Mesendoderm (in vitro differentiated cells): ENCODE data around the gene AK5.

Experiments
- DNase-seq: peaks from one replicate; pipeline ENCODE4 v3.0.0; 2013
- H2AK5ac ChIP-seq: 2 replicates; pipeline ENCODE4 v1.6.1; 2013; ENCODE audit warnings: low read length, inconsistent platforms
- H2BK120ac ChIP-seq: 2 replicates; pipeline ENCODE4 v1.6.1; 2013; ENCODE audit warnings: low read depth, mild to moderate bottlenecking, low read length, moderate library complexity, mixed read lengths
- H2BK15ac ChIP-seq: replicated peaks from 2 replicates; pipeline ENCODE4 v1.6.1; 2013; ENCODE audit warnings: low read depth, mild to moderate bottlenecking, moderate library complexity
- H2BK5ac ChIP-seq: 2 replicates; pipeline ENCODE4 v1.6.1; 2013; ENCODE audit warnings: low read length, inconsistent platforms
- H3K18ac ChIP-seq: 2 replicates; pipeline ENCODE4 v1.6.1; 2013; ENCODE audit warnings: mild to moderate bottlenecking, low read length, mixed read lengths
- H3K23ac ChIP-seq: one replicate; pipeline ENCODE4 v1.6.1; 2013; ENCODE audit warnings: low read length
- H3K27ac ChIP-seq: 2 replicates; pipeline ENCODE4 v1.5.1; 2013; ENCODE audit warnings: low read depth, mild to moderate bottlenecking, inconsistent platforms, low read length, moderate library complexity
- H3K27me3 ChIP-seq: 2 replicates; pipeline ENCODE4 v1.6.1; 2013; ENCODE audit warnings: low read length, control low read depth, mild to moderate bottlenecking, inconsistent platforms; ENCODE audit not compliant: insufficient read depth, poor library complexity
- H3K36me3 ChIP-seq: 2 replicates; pipeline ENCODE4 v1.6.1; 2013; ENCODE audit warnings: low read length, inconsistent platforms; ENCODE audit not compliant: control insufficient read depth, insufficient read depth
- H3K4ac ChIP-seq: one replicate; pipeline ENCODE4 v1.6.1; 2013; ENCODE audit warnings: low read depth, mild to moderate bottlenecking, low read length, moderate library complexity
- H3K4me1 ChIP-seq: 2 replicates; pipeline ENCODE4 v1.6.1; 2013; ENCODE audit warnings: low read depth, low read length, inconsistent platforms; ENCODE audit not compliant: control insufficient read depth
- H3K4me2 ChIP-seq: 2 replicates; pipeline ENCODE4 v1.6.1; 2013; ENCODE audit warnings: low read length
- H3K4me3 ChIP-seq: 2 replicates; pipeline ENCODE4 v1.5.1; 2013; ENCODE audit warnings: mild to moderate bottlenecking, low read length
- H3K56ac ChIP-seq: one replicate; pipeline ENCODE4 v1.6.1; 2013; ENCODE audit warnings: low read length
- H3K79me1 ChIP-seq: 2 replicates; pipeline ENCODE4 v1.6.1; 2013; ENCODE audit warnings: low read length, inconsistent platforms
- H3K79me2 ChIP-seq: 2 replicates; pipeline ENCODE4 v1.6.1; 2013; ENCODE audit warnings: mild to moderate bottlenecking, low read length; ENCODE audit not compliant: control insufficient read depth, insufficient read depth
- H3K9ac ChIP-seq: 2 replicates; pipeline ENCODE4 v1.6.1; 2013; ENCODE audit warnings: low read length, inconsistent platforms
- H4K5ac ChIP-seq: one replicate; pipeline ENCODE4 v1.6.1; 2013; ENCODE audit warnings: low read length
- H4K8ac ChIP-seq: one replicate; pipeline ENCODE4 v1.6.1; 2013; ENCODE audit warnings: low read depth, mild to moderate bottlenecking, control low read depth, low read length, moderate library complexity
- WGBS: extraction: QIAGEN DNeasy Blood & Tissue Kit; methylation state at CpG from one replicate; pipeline ENCODE4 v1.1.7; 2013; ENCODE audit warnings: low lambda C conversion rate, missing lambda C conversion rate; ENCODE audit not compliant: insufficient coverage; ENCODE audit errors: extremely low coverage; 5-methylcytosine and 5-hydroxymethylcytosine counted together

Gene AK5

DNA sequence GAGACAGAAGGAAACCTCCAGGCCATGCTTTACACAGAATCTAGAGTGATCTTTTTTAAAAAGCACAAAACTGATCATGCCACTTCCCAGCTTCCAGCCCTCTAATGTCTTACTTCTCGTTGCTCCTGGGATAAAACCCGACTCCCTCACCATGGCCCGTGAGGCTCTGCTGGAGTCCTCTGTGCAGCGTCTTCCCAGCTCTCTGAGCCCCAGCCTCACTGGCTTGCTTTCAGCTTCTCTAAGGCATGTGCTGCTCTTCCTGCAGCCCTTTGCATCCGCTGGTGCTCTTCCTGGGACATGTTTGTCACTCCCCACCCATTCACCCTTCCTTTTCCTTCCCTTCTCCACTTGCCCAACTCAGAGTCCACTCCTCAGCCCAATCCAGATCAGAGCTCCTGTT lies 184.1 kb downstream of the AK5 start:
- no peaks in the 10 kb centered on the region for H3K4me1 ChIP-seq
- no peak overlapping the region for H2AK5ac ChIP-seq
- no peak overlapping the region for H3K9ac ChIP-seq

GRCh38 chr1:77467021-77467595 lies 185.3 kb downstream of the AK5 start:
- no peak overlapping the region for H3K4me3 ChIP-seq
- no peaks in the 10 kb centered on the region for H3K4me1 ChIP-seq
- no peak overlapping the region for H3K23ac ChIP-seq
- H3K4ac ChIP-seq, result no peak overlapping the region
- H3K79me2 ChIP-seq, result no peaks in the 10 kb centered on the region
- no peak overlapping the region for H2BK120ac ChIP-seq
- no peak overlapping the region for H3K4me2 ChIP-seq
- H4K5ac ChIP-seq, result no peak overlapping the region
- no peak for DNase-seq
- no peak overlapping the region for H2BK5ac ChIP-seq
- no peak overlapping the region for H3K56ac ChIP-seq
- H3K27me3 ChIP-seq, result no peaks in the 10 kb centered on the region
- no peak overlapping the region for H3K9ac ChIP-seq
- H2BK15ac ChIP-seq, result no peak overlapping the region
- H3K27ac ChIP-seq, result no peak overlapping the region
- no peak overlapping the region for H2AK5ac ChIP-seq
- no peak overlapping the region for H4K8ac ChIP-seq
- H3K36me3 ChIP-seq, result no peaks in the 10 kb centered on the region
- no peak overlapping the region for H3K18ac ChIP-seq
- no CpG with 5 or more reads among the region's 2 CpGs for WGBS
- H3K79me1 ChIP-seq, result no peaks in the 10 kb centered on the region

More for the DNA sequence above, 184.1 kb downstream of the AK5 start:
- no peaks in the 10 kb centered on the region for H3K79me1 ChIP-seq
- no peak overlapping the region for H4K8ac ChIP-seq
- no peak overlapping the region for H3K18ac ChIP-seq
- H4K5ac ChIP-seq, result no peak overlapping the region
- H2BK15ac ChIP-seq, result no peak overlapping the region
- no peak overlapping the region for H3K4ac ChIP-seq
- no peak overlapping the region for H3K56ac ChIP-seq
- H3K27me3 ChIP-seq, result no peaks in the 10 kb centered on the region
- no CpG with 5 or more reads among the region's 5 CpGs for WGBS
- no peak overlapping the region for H3K27ac ChIP-seq
- no peak overlapping the region for H2BK120ac ChIP-seq
- no peak overlapping the region for H3K23ac ChIP-seq
- H3K79me2 ChIP-seq, result no peaks in the 10 kb centered on the region
- H3K4me3 ChIP-seq, result no peak overlapping the region
- DNase-seq, result no peak
- H3K36me3 ChIP-seq, result no peaks in the 10 kb centered on the region
- H3K4me2 ChIP-seq, result no peak overlapping the region
- no peak overlapping the region for H2BK5ac ChIP-seq

DNA sequence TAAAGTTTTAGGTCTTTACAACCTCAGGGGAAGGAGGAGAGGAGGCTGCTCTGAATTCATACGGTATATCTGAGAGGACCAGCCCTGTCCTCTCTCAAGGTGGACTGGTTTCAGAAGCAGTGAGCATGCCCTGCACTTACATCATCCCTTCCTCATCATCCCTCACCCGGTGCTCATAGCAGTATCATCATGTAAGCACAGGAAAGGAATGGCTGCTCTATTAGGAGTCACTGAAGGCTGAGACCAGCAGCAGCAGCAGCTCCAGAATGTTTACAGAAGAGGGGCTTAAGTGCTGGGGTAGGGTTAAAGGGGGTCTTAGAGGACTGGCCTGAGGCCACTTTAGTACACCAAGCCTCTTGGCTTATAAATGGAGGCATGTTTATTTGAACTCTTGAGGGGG lies 185.9 kb downstream of the AK5 start:
- Histone ChIP-seq H2BK15ac (no peak overlapping the region), H3K79me2 (no peaks in the 10 kb centered on the region), H2BK120ac (no peak overlapping the region), H3K18ac (no peak overlapping the region), H3K4me2 (no peak overlapping the region), H3K79me1 (no peaks in the 10 kb centered on the region), H3K4ac (no peak overlapping the region), H3K27ac (no peak overlapping the region), H3K23ac (no peak overlapping the region), H3K27me3 (no peaks in the 10 kb centered on the region), H3K9ac (no peak overlapping the region), H3K4me1 (no peaks in the 10 kb centered on the region), H3K36me3 (no peaks in the 10 kb centered on the region), H3K4me3 (no peak overlapping the region), H4K5ac (no peak overlapping the region), H3K56ac (no peak overlapping the region), H2AK5ac (no peak overlapping the region), H4K8ac (no peak overlapping the region), H2BK5ac (no peak overlapping the region)
- no CpG with 5 or more reads among the region's 2 CpGs for WGBS
- DNase-seq, result no peak

GRCh38 chr1:77468257-77468948 lies 186.6 kb downstream of the AK5 start:
- Histone ChIP-seq H3K36me3 (no peaks in the 10 kb centered on the region), H2AK5ac (no peak overlapping the region), H2BK5ac (no peak overlapping the region), H3K18ac (no peak overlapping the region), H4K5ac (no peak overlapping the region), H3K4me3 (no peak overlapping the region), H3K79me2 (no peaks in the 10 kb centered on the region), H3K23ac (no peak overlapping the region), H3K56ac (no peak overlapping the region), H3K4me1 (no peaks in the 10 kb centered on the region), H2BK15ac (no peak overlapping the region), H2BK120ac (no peak overlapping the region), H3K4me2 (no peak overlapping the region), H3K27ac (no peak overlapping the region), H3K9ac (no peak overlapping the region), H3K4ac (no peak overlapping the region), H4K8ac (no peak overlapping the region), H3K79me1 (no peaks in the 10 kb centered on the region), H3K27me3 (no peaks in the 10 kb centered on the region)
- WGBS, result no CpG with 5 or more reads among the region's 4 CpGs
- no peak for DNase-seq

- no peak overlapping the region for H3K18ac ChIP-seq
- H3K36me3 ChIP-seq, result no peaks in the 10 kb centered on the region
- no peak overlapping the region for H3K4ac ChIP-seq
- no peak overlapping the region for H2BK120ac ChIP-seq
- no peaks in the 10 kb centered on the region for H3K79me1 ChIP-seq
- no peaks in the 10 kb centered on the region for H3K27me3 ChIP-seq
- H2BK5ac ChIP-seq, result no peak overlapping the region
- no peaks in the 10 kb centered on the region for H3K4me1 ChIP-seq
- H3K23ac ChIP-seq, result no peak overlapping the region
- DNase-seq, result no peak
- H3K9ac ChIP-seq, result no peak overlapping the region
- H3K27ac ChIP-seq, result no peak overlapping the region
- no peak overlapping the region for H4K5ac ChIP-seq
- H2AK5ac ChIP-seq, result no peak overlapping the region
- H2BK15ac ChIP-seq, result no peak overlapping the region
- H3K4me2 ChIP-seq, result no peak overlapping the region
- H3K4me3 ChIP-seq, result no peak overlapping the region
- H4K8ac ChIP-seq, result no peak overlapping the region
- H3K79me2 ChIP-seq, result no peaks in the 10 kb centered on the region
- H3K56ac ChIP-seq, result no peak overlapping the region
- WGBS, result no CpG with 5 or more reads among the region's 5 CpGs
Observed at GRCh38 chr1:77468949-77469710, 187.3 kb downstream of the AK5 start.
